Activated T-cell treated with anti-CD3 and anti-CD28 coated beads, Interleukin-2, amount 50 U/mL, for 72 hours (primary cell): ENCODE measurements around the gene SAMD4A. TPM values are rescaled to one million over a fixed set of nuclear protein-coding genes. Genes with fewer than 3 reads are reported as not detected.

ENCODE experiments used
- ATAC-seq, 2 donors: fragments of 150-1000 bp; cut with Tn5 transposase; replicated peaks in 1 of 2; 2 replicates each; pipeline ENCODE4 v1.10.0; 2021; ENCODE audit warnings: moderate library complexity in 2 of 2, mild to moderate bottlenecking in 1 of 2
- DNase-seq, 2 donors: peaks; one replicate each; pipeline ENCODE4 v3.0.0; 2021 to 2022; ENCODE audit warnings: mixed read lengths in 1 of 2
- H3K27ac Mint-ChIP-seq: one replicate; pipeline ENCODE4 v1.8.0; 2022; ENCODE audit warnings: mild to moderate bottlenecking, moderate library complexity, mixed read lengths
- H3K27me3 Mint-ChIP-seq: one replicate; pipeline ENCODE4 v1.8.0; 2022; ENCODE audit warnings: low read depth, mixed read lengths
- H3K36me3 Mint-ChIP-seq, 2 donors: one replicate each; pipeline ENCODE4 v1.8.0; 2022; ENCODE audit warnings: mixed read lengths in 2 of 2, mild to moderate bottlenecking in 1 of 2; ENCODE audit not compliant: insufficient read depth in 2 of 2
- H3K4me1 Mint-ChIP-seq: one replicate; pipeline ENCODE4 v1.8.0; 2022; ENCODE audit warnings: low read depth, mixed read lengths
- H3K4me3 Mint-ChIP-seq, 2 donors: one replicate each; pipeline ENCODE4 v1.8.0; 2022; ENCODE audit warnings: mild to moderate bottlenecking in 2 of 2, mixed read lengths in 2 of 2, moderate library complexity in 2 of 2
- H3K9me3 Mint-ChIP-seq, 2 donors: one replicate each; pipeline ENCODE4 v1.8.0; 2022; ENCODE audit warnings: mixed read lengths in 2 of 2
- total RNA-seq, 2 donors: library from RNA; stranded (reverse); gene quantifications; one replicate each; pipeline ENCODE4 v1.2.3, GENCODE V29; 2022

SAMD4A gene
- total RNA-seq, 2 donors from 2014 or later: 8.2 to 10.1 TPM

DNA sequence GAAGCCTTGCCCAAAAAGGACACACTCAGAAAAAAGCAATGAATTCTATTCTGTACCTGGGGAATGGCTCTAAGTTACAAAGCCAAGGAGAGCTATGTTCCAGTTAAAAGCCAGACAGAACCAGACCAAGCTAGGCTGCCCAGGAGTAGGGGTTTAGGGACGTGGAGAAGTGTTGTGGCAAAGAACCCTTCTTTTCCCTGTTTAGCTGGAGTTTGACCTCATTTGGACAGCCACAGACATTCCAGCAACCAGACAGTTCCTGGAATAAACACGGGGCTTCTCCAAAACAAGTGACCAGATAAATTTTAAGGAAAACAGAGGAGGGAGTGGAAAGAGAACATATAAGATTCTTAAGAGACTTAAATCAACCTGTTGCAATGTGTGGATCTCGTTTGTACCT, 273.4 kb downstream of the SAMD4A start:
- no peak for ATAC-seq
- H3K27ac Mint-ChIP-seq: no peak overlapping the region
- H3K4me3 Mint-ChIP-seq: no peak overlapping the region
- no peak for DNase-seq
- H3K4me1 Mint-ChIP-seq: no peaks in the 10 kb centered on the region
- H3K9me3 Mint-ChIP-seq: no peaks in the 10 kb centered on the region
- no peaks in the 10 kb centered on the region for H3K27me3 Mint-ChIP-seq
- peaks cover 3 to 11% of the 10 kb centered on the region in 2 donors for H3K36me3 Mint-ChIP-seq

DNA sequence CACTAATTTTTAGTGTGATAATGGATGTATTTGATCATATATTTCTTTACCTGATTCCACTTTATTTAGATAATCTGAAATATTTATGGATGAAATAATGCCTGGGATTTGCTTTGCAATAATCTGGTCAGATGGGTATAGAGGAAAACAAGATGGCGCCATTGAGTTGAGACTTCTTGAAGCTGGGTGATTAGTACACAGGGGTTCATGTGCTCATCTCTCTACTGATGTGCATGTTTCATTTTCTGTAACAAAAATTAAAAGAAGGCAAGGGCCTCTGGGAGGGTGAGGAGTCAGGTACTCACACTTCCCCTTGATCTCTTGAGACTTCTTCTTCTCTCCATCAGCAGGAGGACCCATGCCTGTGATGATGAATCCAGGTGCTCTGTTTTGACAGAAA, 273.9 kb downstream of the SAMD4A start:
- H3K9me3 Mint-ChIP-seq: no peaks in the 10 kb centered on the region
- peaks cover 3 to 11% of the 10 kb centered on the region in 2 donors for H3K36me3 Mint-ChIP-seq
- no peak overlapping the region for H3K27ac Mint-ChIP-seq
- DNase-seq: no peak
- no peaks in the 10 kb centered on the region for H3K27me3 Mint-ChIP-seq
- no peak for ATAC-seq
- H3K4me3 Mint-ChIP-seq: no peak overlapping the region
- H3K4me1 Mint-ChIP-seq: no peaks in the 10 kb centered on the region

Other genes with a start within 250 kb of the SAMD4A start
- gene CDKN3, start 170.1 kb upstream of the SAMD4A start, total RNA-seq: 100 to 1,000 TPM in 1 of 2 donors, 10 to 100 TPM in 1; 92.0 to 121 TPM
- gene CNIH1, start 125.8 kb upstream of the SAMD4A start, total RNA-seq: 10 to 100 TPM; 86.7 to 92.2 TPM
- gene GMFB, start 78.1 kb upstream of the SAMD4A start, total RNA-seq: 10 to 100 TPM; 29.9 to 34.4 TPM
- gene CGRRF1, start 57.2 kb upstream of the SAMD4A start, total RNA-seq: 10 to 100 TPM; 21.4 to 22.5 TPM